ENCODE measurements around the gene CATSPERD. TPM values are rescaled to one million over a fixed set of nuclear protein-coding genes. Genes with fewer than 3 reads are reported as not detected.
A peak's percentile ranks its signal among the peaks of the same experiment; 100 is the strongest.
"Not testable (repeated sequence)": the region's sequence is repeated elsewhere in the genome, so short reads cannot be mapped to it uniquely, and the experiment has no call there.

CATSPERD gene
- total and polyA plus RNA-seq, 3 experiments from 2014 or later, result not detected

DNA sequence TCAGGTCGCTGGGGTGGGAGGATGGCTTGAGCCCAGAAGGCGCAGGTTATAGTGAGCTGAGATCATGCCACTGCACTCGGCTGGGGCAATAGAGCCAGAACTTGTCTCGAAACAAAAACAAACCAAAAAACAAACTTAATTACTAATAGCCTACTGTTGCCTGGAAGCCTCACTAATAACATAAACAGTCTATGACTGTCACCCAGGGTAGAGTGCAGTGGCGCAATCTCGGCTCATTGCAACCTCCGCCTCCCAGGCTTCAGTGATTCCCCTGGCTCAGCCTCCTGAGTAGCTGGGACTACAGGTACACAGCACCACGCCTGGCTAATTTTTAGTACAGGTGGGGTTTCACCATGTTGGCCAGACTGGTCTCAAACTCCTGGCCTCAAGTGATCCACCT lies 18.0 kb downstream of the CATSPERD start:
- CTCF ChIA-PET, result interaction anchor here (0.6 kb wide), 1 partner anchor 8 kb away, joined by 5 read pairs; no protein-coding TSS in a partner anchor
- H3K36me3 Mint-ChIP-seq, result peaks cover 0 to 1% (median 0%) of the 10 kb centered on the region in 3 donors
- H3K27me3 Mint-ChIP-seq, result peaks cover 12 to 13% of the 10 kb centered on the region in 2 donors

DNA sequence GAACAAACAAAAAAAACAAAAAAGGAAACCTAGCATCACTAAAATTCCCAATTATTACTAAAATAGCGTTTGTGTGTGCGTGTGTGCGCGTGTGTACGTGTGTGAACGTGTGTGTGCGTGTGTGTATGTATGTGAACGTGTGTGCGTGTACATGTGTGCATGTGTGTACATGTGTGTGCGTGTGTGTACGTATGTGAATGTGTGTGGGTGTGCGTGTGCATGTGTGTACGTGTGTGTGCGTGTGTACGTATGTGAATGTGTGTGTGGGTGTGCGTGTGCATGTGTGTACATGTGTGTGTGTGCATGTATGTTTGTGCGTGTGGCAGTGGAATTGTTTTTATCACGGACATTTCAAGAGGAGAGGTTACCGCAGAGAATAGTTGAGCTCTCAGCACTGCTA lies 21.6 kb downstream of the CATSPERD start:
- Histone ChIP-seq H3K27ac (ENCODE audit: low read depth, low read length) (no peak overlapping the region), H3K27me3 (ENCODE audit: insufficient read depth, low read length, poor library complexity, severe bottlenecking) (no peaks in the 10 kb centered on the region), H3K36me3 (ENCODE audit: insufficient read depth, low read length) (no peaks in the 10 kb centered on the region), H3K4me1 (ENCODE audit: insufficient read depth, low read length) (no peaks in the 10 kb centered on the region), H3K4me3 (ENCODE audit: low read length) (no peak overlapping the region), H3K9me3 (ENCODE audit: low read length) (no peaks in the 10 kb centered on the region)
- peak overlapping the region in 1 of 8 donors; percentile 72 for H3K27ac Mint-ChIP-seq
- H3K9me3 Mint-ChIP-seq, result no peaks in the 10 kb centered on the region
- POLR2A ChIA-PET, result no interaction called here
- H3K4me3 Mint-ChIP-seq, result no peak overlapping the region
- H3K27me3 Mint-ChIP-seq, result peaks cover 4 to 6% of the 10 kb centered on the region in 2 donors
- CTCF ChIA-PET, result no interaction called here
- peaks cover 0 to 2% (median 0%) of the 10 kb centered on the region in 3 donors for H3K36me3 Mint-ChIP-seq
- no peaks in the 10 kb centered on the region for H3K4me1 Mint-ChIP-seq
- DNase-seq, result no peak

More for the DNA sequence above, 18.0 kb downstream of the CATSPERD start:
- Mint-ChIP-seq H3K27ac (no peak overlapping the region), H3K4me3 (no peak overlapping the region), H3K4me1 (no peaks in the 10 kb centered on the region), H3K9me3 (no peaks in the 10 kb centered on the region)
- DNase-seq, result no peak
- H3K36me3 ChIP-seq (ENCODE audit: insufficient read depth, low read length), result no peaks in the 10 kb centered on the region
- H3K4me1 ChIP-seq (ENCODE audit: insufficient read depth, low read length), result no peaks in the 10 kb centered on the region
- H3K27me3 ChIP-seq (ENCODE audit: insufficient read depth, low read length, poor library complexity, severe bottlenecking), result no peaks in the 10 kb centered on the region
- no peaks in the 10 kb centered on the region for H3K9me3 ChIP-seq (ENCODE audit: low read length)
- H3K4me3 ChIP-seq (ENCODE audit: low read length), result no peak overlapping the region
- no peak overlapping the region for H3K27ac ChIP-seq (ENCODE audit: low read depth, low read length)
- POLR2A ChIA-PET, result no interaction called here

DNA sequence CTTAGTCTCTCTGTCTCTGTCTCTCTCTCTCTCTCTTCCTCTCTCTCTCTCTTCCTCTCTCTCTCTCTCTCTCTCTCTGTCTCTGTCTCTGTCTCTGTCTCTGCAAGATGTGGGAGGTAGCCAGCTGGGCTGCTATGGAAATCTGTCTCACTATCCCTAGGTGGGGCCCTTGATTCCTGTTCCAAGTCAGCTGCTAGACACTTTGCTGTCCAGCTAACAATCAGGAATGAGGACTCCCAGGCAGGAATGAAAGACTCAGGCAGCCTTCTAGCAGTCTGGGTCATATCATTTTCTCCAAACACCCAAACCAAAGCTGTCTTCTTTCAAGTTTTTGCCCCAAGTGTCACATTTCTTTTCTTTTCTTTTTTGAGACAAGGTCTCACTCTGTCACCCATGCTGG lies 23.2 kb downstream of the CATSPERD start:
- CTCF ChIA-PET, result no interaction called here
- H3K4me1 ChIP-seq (ENCODE audit: insufficient read depth, low read length), result no peaks in the 10 kb centered on the region
- POLR2A ChIA-PET, result no interaction called here
- no peak overlapping the region for H3K27ac ChIP-seq (ENCODE audit: low read depth, low read length)
- no peak overlapping the region for H3K27ac Mint-ChIP-seq
- no peaks in the 10 kb centered on the region for H3K4me1 Mint-ChIP-seq
- H3K9me3 Mint-ChIP-seq, result no peaks in the 10 kb centered on the region
- H3K27me3 ChIP-seq (ENCODE audit: insufficient read depth, low read length, poor library complexity, severe bottlenecking), result no peaks in the 10 kb centered on the region
- no peak overlapping the region for H3K4me3 ChIP-seq (ENCODE audit: low read length)
- DNase-seq, result no peak
- H3K4me3 Mint-ChIP-seq, result no peak overlapping the region
- H3K27me3 Mint-ChIP-seq, result peaks cover 6 to 10% of the 10 kb centered on the region in 2 donors
- no peaks in the 10 kb centered on the region for H3K36me3 ChIP-seq (ENCODE audit: insufficient read depth, low read length)
- H3K36me3 Mint-ChIP-seq, result peaks cover 0 to 2% (median 0%) of the 10 kb centered on the region in 3 donors
- no peaks in the 10 kb centered on the region for H3K9me3 ChIP-seq (ENCODE audit: low read length)

DNA sequence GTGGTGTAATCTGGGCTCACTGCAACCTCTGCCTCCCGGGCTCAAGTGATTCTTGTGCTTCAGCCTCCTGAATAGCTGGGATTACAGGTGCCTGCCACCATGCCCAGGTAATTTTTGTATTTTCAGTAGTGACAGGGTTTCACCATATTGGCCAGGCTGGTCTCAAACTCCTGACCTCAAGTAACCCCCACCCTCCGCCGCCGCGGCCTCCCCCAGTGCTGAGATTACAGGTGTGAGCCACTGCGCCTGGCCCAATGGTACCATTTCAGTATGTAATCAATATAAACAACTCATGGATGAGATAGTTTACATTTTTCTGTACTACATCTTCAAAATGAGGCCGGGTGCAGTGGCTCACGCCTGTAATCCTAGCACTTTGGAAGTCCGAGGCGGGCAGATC lies 24.6 kb downstream of the CATSPERD start:
- H3K27ac Mint-ChIP-seq; H3K9me3 Mint-ChIP-seq; POLR2A ChIA-PET; H3K36me3 ChIP-seq (ENCODE audit: insufficient read depth, low read length); H3K4me1 ChIP-seq (ENCODE audit: insufficient read depth, low read length); H3K27ac ChIP-seq (ENCODE audit: low read depth, low read length); H3K27me3 ChIP-seq (ENCODE audit: insufficient read depth, low read length, poor library complexity, severe bottlenecking); CTCF ChIA-PET; H3K4me1 Mint-ChIP-seq; H3K9me3 ChIP-seq (ENCODE audit: low read length); H3K4me3 Mint-ChIP-seq; H3K36me3 Mint-ChIP-seq; DNase-seq; H3K4me3 ChIP-seq (ENCODE audit: low read length): not testable (repeated sequence)
- H3K27me3 Mint-ChIP-seq, result peaks cover 3 to 14% of the 10 kb centered on the region in 2 donors

DNA sequence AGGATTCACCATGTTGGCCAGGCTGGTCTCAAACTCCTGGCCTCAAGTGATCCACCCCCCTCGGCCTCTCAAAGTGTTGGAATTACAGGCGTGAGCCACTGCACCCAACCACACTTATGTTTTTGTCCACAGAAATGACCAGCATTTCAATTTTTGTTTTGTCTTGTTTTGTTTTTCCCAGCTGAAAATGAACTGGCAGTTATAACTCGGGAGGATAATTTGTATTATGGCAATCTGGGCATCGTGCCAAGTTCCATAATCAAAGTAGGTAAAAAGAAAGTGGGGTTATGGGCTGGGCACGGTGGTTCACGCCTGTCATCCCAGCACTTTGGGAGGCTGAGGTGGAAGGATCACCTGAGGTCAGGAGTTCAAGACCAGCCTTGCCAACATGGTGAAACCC lies 28.5 kb downstream of the CATSPERD start:
- H3K4me3 Mint-ChIP-seq; H3K4me3 ChIP-seq (ENCODE audit: low read length); POLR2A ChIA-PET; H3K27ac ChIP-seq (ENCODE audit: low read depth, low read length); H3K27me3 ChIP-seq (ENCODE audit: insufficient read depth, low read length, poor library complexity, severe bottlenecking); H3K9me3 ChIP-seq (ENCODE audit: low read length); H3K9me3 Mint-ChIP-seq; DNase-seq; H3K4me1 Mint-ChIP-seq; H3K36me3 Mint-ChIP-seq; H3K4me1 ChIP-seq (ENCODE audit: insufficient read depth, low read length); H3K27ac Mint-ChIP-seq; H3K36me3 ChIP-seq (ENCODE audit: insufficient read depth, low read length): not testable (repeated sequence)
- H3K27me3 Mint-ChIP-seq, result peaks cover 6 to 13% of the 10 kb centered on the region in 2 donors
- CTCF ChIA-PET, result interaction anchor here (1.1 kb wide), 1 partner anchor 28 kb away, joined by 4 read pairs; the partner anchor contains the start of gene CATSPERD

DNA sequence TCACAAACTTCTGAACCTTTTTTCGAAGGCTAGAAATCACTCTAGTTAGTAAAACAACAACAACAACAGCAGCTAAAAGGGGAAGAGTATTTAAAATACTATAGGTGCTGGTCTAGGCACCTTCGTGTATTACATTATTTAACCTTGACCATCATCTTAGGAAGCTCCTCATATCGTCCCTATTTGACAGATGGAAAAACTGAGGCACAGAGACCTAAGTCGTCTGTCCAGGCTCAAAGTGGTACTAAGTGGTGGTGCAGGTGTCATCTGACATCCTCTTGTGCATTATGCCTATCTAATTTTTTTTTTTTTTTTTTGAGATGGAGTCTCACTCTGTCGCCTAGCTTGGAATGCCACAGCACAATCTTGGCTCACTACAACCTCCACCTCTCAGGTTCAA lies 29.1 kb downstream of the CATSPERD start:
- Histone ChIP-seq H3K4me3 (ENCODE audit: low read length) (no peak overlapping the region), H3K27me3 (ENCODE audit: insufficient read depth, low read length, poor library complexity, severe bottlenecking) (no peaks in the 10 kb centered on the region), H3K9me3 (ENCODE audit: low read length) (no peaks in the 10 kb centered on the region), H3K27ac (ENCODE audit: low read depth, low read length) (no peak overlapping the region), H3K4me1 (ENCODE audit: insufficient read depth, low read length) (no peaks in the 10 kb centered on the region), H3K36me3 (ENCODE audit: insufficient read depth, low read length) (no peaks in the 10 kb centered on the region)
- H3K36me3 Mint-ChIP-seq, result no peaks in the 10 kb centered on the region
- ChIA-PET CTCF (interaction anchor here (1.1 kb wide), 1 partner anchor 29 kb away, joined by 4 read pairs; the partner anchor contains the start of gene CATSPERD), POLR2A (no interaction called here)
- H3K4me1 Mint-ChIP-seq, result no peaks in the 10 kb centered on the region
- H3K27me3 Mint-ChIP-seq, result peaks cover 6 to 16% of the 10 kb centered on the region in 2 donors
- no peak overlapping the region for H3K4me3 Mint-ChIP-seq
- DNase-seq, result no peak
- H3K9me3 Mint-ChIP-seq, result no peaks in the 10 kb centered on the region
- H3K27ac Mint-ChIP-seq, result no peak overlapping the region

DNA sequence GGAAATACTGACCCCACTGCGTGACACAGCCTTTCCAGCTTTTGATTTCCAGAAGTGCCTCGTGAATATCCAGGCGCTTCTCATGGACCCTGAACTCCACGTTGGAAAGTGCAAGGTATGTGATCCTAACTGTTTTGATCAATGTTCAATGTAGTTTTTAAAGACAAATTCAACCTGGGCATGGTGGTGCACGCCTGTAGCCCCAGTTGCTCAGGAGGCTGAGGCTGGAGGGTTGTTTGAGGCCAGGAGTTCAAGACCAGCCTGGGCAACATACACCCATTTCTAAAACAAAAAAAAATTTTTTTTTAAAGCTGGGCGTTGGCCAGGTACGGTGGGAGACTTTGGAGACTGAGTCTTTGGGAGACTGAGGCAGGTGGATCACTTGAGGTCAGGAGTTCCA lies 31.3 kb downstream of the CATSPERD start:
- POLR2A ChIA-PET, result no interaction called here
- CTCF ChIA-PET, result no interaction called here
- Histone ChIP-seq H3K9me3 (ENCODE audit: low read length) (no peaks in the 10 kb centered on the region), H3K27me3 (ENCODE audit: insufficient read depth, low read length, poor library complexity, severe bottlenecking) (no peaks in the 10 kb centered on the region), H3K36me3 (ENCODE audit: insufficient read depth, low read length) (no peaks in the 10 kb centered on the region), H3K4me3 (ENCODE audit: low read length) (no peak overlapping the region), H3K27ac (ENCODE audit: low read depth, low read length) (no peak overlapping the region), H3K4me1 (ENCODE audit: insufficient read depth, low read length) (no peaks in the 10 kb centered on the region)
- Mint-ChIP-seq H3K9me3 (no peaks in the 10 kb centered on the region), H3K27ac (no peak overlapping the region), H3K4me1 (no peaks in the 10 kb centered on the region), H3K27me3 (peaks cover 8 to 16% of the 10 kb centered on the region in 2 donors), H3K36me3 (no peaks in the 10 kb centered on the region), H3K4me3 (no peak overlapping the region)
- no peak for DNase-seq

DNA sequence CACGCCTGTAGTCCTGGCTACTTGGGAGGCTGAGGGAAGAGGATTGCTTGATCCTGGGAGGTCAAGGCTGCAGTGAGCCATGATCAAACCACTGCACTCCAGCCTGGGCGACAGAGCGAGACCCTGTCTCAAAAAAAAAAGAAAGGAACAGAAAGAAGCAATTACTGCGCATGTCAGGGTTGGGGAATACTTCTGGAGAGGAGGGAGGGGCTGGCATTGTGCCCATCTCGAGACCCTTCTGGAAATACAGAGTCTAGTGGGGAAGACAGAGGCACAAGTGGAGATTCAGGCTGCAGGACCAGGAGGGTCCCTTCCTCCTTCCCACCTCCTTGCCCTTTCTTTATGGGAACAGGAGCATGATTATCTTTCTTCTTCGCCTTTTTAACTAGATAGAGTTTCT lies 33.3 kb downstream of the CATSPERD start:
- Histone ChIP-seq H3K27me3 (ENCODE audit: insufficient read depth, low read length, poor library complexity, severe bottlenecking) (no peaks in the 10 kb centered on the region), H3K36me3 (ENCODE audit: insufficient read depth, low read length) (no peaks in the 10 kb centered on the region), H3K4me1 (ENCODE audit: insufficient read depth, low read length) (no peaks in the 10 kb centered on the region), H3K27ac (ENCODE audit: low read depth, low read length) (no peak overlapping the region), H3K9me3 (ENCODE audit: low read length) (no peaks in the 10 kb centered on the region), H3K4me3 (ENCODE audit: low read length) (no peak overlapping the region)
- H3K9me3 Mint-ChIP-seq, result no peaks in the 10 kb centered on the region
- POLR2A ChIA-PET, result no interaction called here
- CTCF ChIA-PET, result no interaction called here
- H3K27me3 Mint-ChIP-seq, result peaks cover 9 to 10% of the 10 kb centered on the region in 2 donors
- no peaks in the 10 kb centered on the region for H3K4me1 Mint-ChIP-seq
- DNase-seq, result no peak
- H3K27ac Mint-ChIP-seq, result peak overlapping the region in 1 of 8 donors; percentile 50
- no peaks in the 10 kb centered on the region for H3K36me3 Mint-ChIP-seq
- H3K4me3 Mint-ChIP-seq, result no peak overlapping the region

Data from CD8-positive, alpha-beta memory T cell (primary cell).